ENCODE data around the gene MANEA.

MANEA gene

GRCh38 chr6:95544517-95545225 lies 32.7 kb upstream of the MANEA start:
- Histone ChIP-seq H4K8ac (ENCODE audit: low read depth, low read length) (no peak overlapping the region), H3K18ac (ENCODE audit: low read length) (no peak overlapping the region), H3K9ac (ENCODE audit: low read depth, low read length, poor library complexity) (no peak overlapping the region), H3K79me1 (ENCODE audit: low read depth, low read length) (no peaks in the 10 kb centered on the region), H3K36me3 (replicated peaks in 1 of 2; ENCODE audit: control insufficient read depth in 2 of 2, insufficient read depth in 2 of 2, low read length in 2 of 2) (no peaks in the 10 kb centered on the region), H3K27me3 (ENCODE audit: control insufficient read depth in 3 of 3, insufficient read depth in 3 of 3, low read depth in 1 of 3, low read length in 3 of 3) (no peaks in the 10 kb centered on the region), H3K14ac (ENCODE audit: low read length) (no peak overlapping the region), H2BK12ac (ENCODE audit: low read length) (no peak overlapping the region), H2BK5ac (ENCODE audit: low read length) (no peak overlapping the region), H2BK15ac (ENCODE audit: low read length) (no peak overlapping the region), H2AK5ac (ENCODE audit: low read depth, low read length) (no peak overlapping the region), H3K23ac (ENCODE audit: low read depth, low read length, poor library complexity) (no peak overlapping the region), H4K91ac (ENCODE audit: low read depth, low read length, poor library complexity) (no peak overlapping the region), H3K4me3 (ENCODE audit: low read length in 2 of 2) (no peak overlapping the region), H3K9me3 (replicated peaks in 1 of 2; ENCODE audit: control insufficient read depth in 2 of 2, insufficient read depth in 1 of 2, low read depth in 1 of 2, low read length in 2 of 2) (no peaks in the 10 kb centered on the region), H3K4me2 (ENCODE audit: insufficient read depth, low read length, poor library complexity, severe bottlenecking) (no peak overlapping the region), H2BK120ac (ENCODE audit: low read depth, low read length) (no peak overlapping the region), H3K4me1 (ENCODE audit: control insufficient read depth in 2 of 2, insufficient read depth in 1 of 2, low read depth in 1 of 2, low read length in 2 of 2) (peaks cover 1 to 21% of the 10 kb centered on the region in 2 donors), H3K4ac (ENCODE audit: low read length) (no peak overlapping the region), H3K27ac (replicated peaks; ENCODE audit: low read length) (no peak overlapping the region), H2AFZ (ENCODE audit: low read length) (peak overlapping the region; percentile 10)
- WGBS, 2 donors (ENCODE audit: extremely low coverage in 2 of 2, insufficient read length in 2 of 2, insufficient replicate concordance in 1 of 2), result no CpG with 5 or more reads among the region's 3 CpGs
- DNase-seq (ENCODE audit: low spot score), result no peak

GRCh38 chr6:95545226-95545625 lies 32.1 kb upstream of the MANEA start:
- no peak overlapping the region for H3K27ac ChIP-seq (replicated peaks; ENCODE audit: low read length)

GRCh38 chr6:95545686-95546085 lies 31.6 kb upstream of the MANEA start:
- Histone ChIP-seq H2AK5ac (ENCODE audit: low read depth, low read length) (no peak overlapping the region), H3K27ac (replicated peaks; ENCODE audit: low read length) (no peak overlapping the region), H3K23ac (ENCODE audit: low read depth, low read length, poor library complexity) (no peak overlapping the region), H3K18ac (ENCODE audit: low read length) (no peak overlapping the region), H2BK12ac (ENCODE audit: low read length) (no peak overlapping the region), H3K4me1 (ENCODE audit: control insufficient read depth in 2 of 2, insufficient read depth in 1 of 2, low read depth in 1 of 2, low read length in 2 of 2) (peaks cover 1 to 21% of the 10 kb centered on the region in 2 donors), H3K27me3 (ENCODE audit: control insufficient read depth in 3 of 3, insufficient read depth in 3 of 3, low read depth in 1 of 3, low read length in 3 of 3) (no peaks in the 10 kb centered on the region), H3K4me3 (ENCODE audit: low read length in 2 of 2) (no peak overlapping the region), H3K4ac (ENCODE audit: low read length) (no peak overlapping the region), H2BK5ac (ENCODE audit: low read length) (no peak overlapping the region), H3K14ac (ENCODE audit: low read length) (no peak overlapping the region), H4K8ac (ENCODE audit: low read depth, low read length) (no peak overlapping the region), H4K91ac (ENCODE audit: low read depth, low read length, poor library complexity) (no peak overlapping the region), H2BK15ac (ENCODE audit: low read length) (no peak overlapping the region), H2AFZ (ENCODE audit: low read length) (peak overlapping the region; percentile 10), H3K36me3 (replicated peaks in 1 of 2; ENCODE audit: control insufficient read depth in 2 of 2, insufficient read depth in 2 of 2, low read length in 2 of 2) (no peaks in the 10 kb centered on the region), H3K4me2 (ENCODE audit: insufficient read depth, low read length, poor library complexity, severe bottlenecking) (no peak overlapping the region), H2BK120ac (ENCODE audit: low read depth, low read length) (no peak overlapping the region), H3K9me3 (replicated peaks in 1 of 2; ENCODE audit: control insufficient read depth in 2 of 2, insufficient read depth in 1 of 2, low read depth in 1 of 2, low read length in 2 of 2) (no peaks in the 10 kb centered on the region), H3K79me1 (ENCODE audit: low read depth, low read length) (no peaks in the 10 kb centered on the region), H3K9ac (ENCODE audit: low read depth, low read length, poor library complexity) (no peak overlapping the region)
- DNase-seq (ENCODE audit: low spot score), result no peak
- no CpG with 5 or more reads among the region's 2 CpGs for WGBS, 2 donors (ENCODE audit: extremely low coverage in 2 of 2, insufficient read length in 2 of 2, insufficient replicate concordance in 1 of 2)

More at GRCh38 chr6:95545226-95545625, 32.1 kb upstream of the MANEA start:
- Histone ChIP-seq H3K36me3 (replicated peaks in 1 of 2; ENCODE audit: control insufficient read depth in 2 of 2, insufficient read depth in 2 of 2, low read length in 2 of 2) (no peaks in the 10 kb centered on the region), H3K18ac (ENCODE audit: low read length) (no peak overlapping the region), H2AFZ (ENCODE audit: low read length) (peak overlapping the region; percentile 10), H2BK120ac (ENCODE audit: low read depth, low read length) (no peak overlapping the region), H2BK12ac (ENCODE audit: low read length) (no peak overlapping the region), H2BK15ac (ENCODE audit: low read length) (no peak overlapping the region), H3K9ac (ENCODE audit: low read depth, low read length, poor library complexity) (no peak overlapping the region), H3K9me3 (replicated peaks in 1 of 2; ENCODE audit: control insufficient read depth in 2 of 2, insufficient read depth in 1 of 2, low read depth in 1 of 2, low read length in 2 of 2) (no peaks in the 10 kb centered on the region), H3K14ac (ENCODE audit: low read length) (no peak overlapping the region), H4K91ac (ENCODE audit: low read depth, low read length, poor library complexity) (no peak overlapping the region), H2BK5ac (ENCODE audit: low read length) (no peak overlapping the region), H3K79me1 (ENCODE audit: low read depth, low read length) (no peaks in the 10 kb centered on the region), H3K27me3 (ENCODE audit: control insufficient read depth in 3 of 3, insufficient read depth in 3 of 3, low read depth in 1 of 3, low read length in 3 of 3) (no peaks in the 10 kb centered on the region), H3K23ac (ENCODE audit: low read depth, low read length, poor library complexity) (no peak overlapping the region), H3K4ac (ENCODE audit: low read length) (no peak overlapping the region), H2AK5ac (ENCODE audit: low read depth, low read length) (no peak overlapping the region), H3K4me2 (ENCODE audit: insufficient read depth, low read length, poor library complexity, severe bottlenecking) (no peak overlapping the region), H3K4me3 (ENCODE audit: low read length in 2 of 2) (no peak overlapping the region), H4K8ac (ENCODE audit: low read depth, low read length) (no peak overlapping the region), H3K4me1 (ENCODE audit: control insufficient read depth in 2 of 2, insufficient read depth in 1 of 2, low read depth in 1 of 2, low read length in 2 of 2) (peaks cover 1 to 21% of the 10 kb centered on the region in 2 donors)
- no CpG with 5 or more reads among the region's 3 CpGs for WGBS, 2 donors (ENCODE audit: extremely low coverage in 2 of 2, insufficient read length in 2 of 2, insufficient replicate concordance in 1 of 2)
- DNase-seq (ENCODE audit: low spot score), result no peak

GRCh38 chr6:95546148-95546547 lies 31.2 kb upstream of the MANEA start:
- Histone ChIP-seq H2BK15ac (ENCODE audit: low read length) (no peak overlapping the region), H2BK5ac (ENCODE audit: low read length) (no peak overlapping the region), H3K4ac (ENCODE audit: low read length) (no peak overlapping the region), H3K27ac (replicated peaks; ENCODE audit: low read length) (no peak overlapping the region), H3K27me3 (ENCODE audit: control insufficient read depth in 3 of 3, insufficient read depth in 3 of 3, low read depth in 1 of 3, low read length in 3 of 3) (no peaks in the 10 kb centered on the region), H3K18ac (ENCODE audit: low read length) (no peak overlapping the region), H3K14ac (ENCODE audit: low read length) (no peak overlapping the region), H3K9me3 (replicated peaks in 1 of 2; ENCODE audit: control insufficient read depth in 2 of 2, insufficient read depth in 1 of 2, low read depth in 1 of 2, low read length in 2 of 2) (no peaks in the 10 kb centered on the region), H2AK5ac (ENCODE audit: low read depth, low read length) (no peak overlapping the region), H3K79me1 (ENCODE audit: low read depth, low read length) (no peaks in the 10 kb centered on the region), H3K4me3 (ENCODE audit: low read length in 2 of 2) (no peak overlapping the region), H4K91ac (ENCODE audit: low read depth, low read length, poor library complexity) (no peak overlapping the region), H4K8ac (ENCODE audit: low read depth, low read length) (no peak overlapping the region), H2BK120ac (ENCODE audit: low read depth, low read length) (no peak overlapping the region), H3K9ac (ENCODE audit: low read depth, low read length, poor library complexity) (no peak overlapping the region), H3K4me2 (ENCODE audit: insufficient read depth, low read length, poor library complexity, severe bottlenecking) (no peak overlapping the region), H2BK12ac (ENCODE audit: low read length) (no peak overlapping the region), H2AFZ (ENCODE audit: low read length) (no peak overlapping the region), H3K4me1 (ENCODE audit: control insufficient read depth in 2 of 2, insufficient read depth in 1 of 2, low read depth in 1 of 2, low read length in 2 of 2) (peaks cover 1 to 21% of the 10 kb centered on the region in 2 donors), H3K23ac (ENCODE audit: low read depth, low read length, poor library complexity) (no peak overlapping the region), H3K36me3 (replicated peaks in 1 of 2; ENCODE audit: control insufficient read depth in 2 of 2, insufficient read depth in 2 of 2, low read length in 2 of 2) (no peaks in the 10 kb centered on the region)
- WGBS, 2 donors (ENCODE audit: extremely low coverage in 2 of 2, insufficient read length in 2 of 2, insufficient replicate concordance in 1 of 2), result no CpG with 5 or more reads among the region's 1 CpG
- no peak for DNase-seq (ENCODE audit: low spot score)

All from neuronal stem cell (in vitro differentiated cells).